Hindlimb muscle (tissue), 1 donor: ENCODE measurements around the gene HOXD11. TPM values are rescaled to one million over a fixed set of nuclear protein-coding genes. Genes with fewer than 3 reads are reported as not detected.

Experiments
- DNase-seq: peaks from one replicate; pipeline ENCODE4 v3.0.0-alpha.2; 2013
- polyA plus RNA-seq: library from polyadenylated mRNA; unstranded; fragments of 120-200 nt; gene quantifications from one replicate; pipeline ENCODE4 v1.2.1, GENCODE V29; 2013; ENCODE audit not compliant: insufficient read length

Gene HOXD11
- not detected for polyA plus RNA-seq

- no peak for DNase-seq
These were observed at the start of gene HOXD11 for GRCh38 chr2:176106581-176107539. Gene HOXD11, plus strand, starts transcription at chr2:176107280. Its CDS starts 76 bp downstream, at chr2:176107356.

DNA sequence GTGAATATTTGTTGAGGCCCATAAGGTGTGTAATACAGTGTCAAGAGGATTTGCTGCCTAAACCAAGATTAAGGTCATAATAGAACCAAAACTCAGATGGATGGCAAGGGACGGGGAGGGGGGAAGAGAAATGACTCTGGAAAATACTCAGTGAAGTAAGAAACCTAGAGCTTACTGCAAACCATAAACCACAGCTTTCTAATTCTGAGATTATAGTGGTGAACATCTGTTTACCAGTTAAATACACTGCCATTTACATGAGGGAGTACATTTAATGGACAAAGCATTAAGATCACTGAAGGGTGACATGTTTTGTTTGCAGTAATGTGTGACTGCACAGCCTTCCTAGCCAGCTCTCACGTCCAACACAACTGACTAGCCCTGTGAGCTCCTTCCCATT, 43.1 kb upstream of the HOXD11 start:
- no peak for DNase-seq

GRCh38 chr2:176066645-176067588, 40.2 kb upstream of the HOXD11 start:
- no peak for DNase-seq

GRCh38 chr2:176067589-176068418, 39.3 kb upstream of the HOXD11 start:
- DNase-seq = no peak

DNA sequence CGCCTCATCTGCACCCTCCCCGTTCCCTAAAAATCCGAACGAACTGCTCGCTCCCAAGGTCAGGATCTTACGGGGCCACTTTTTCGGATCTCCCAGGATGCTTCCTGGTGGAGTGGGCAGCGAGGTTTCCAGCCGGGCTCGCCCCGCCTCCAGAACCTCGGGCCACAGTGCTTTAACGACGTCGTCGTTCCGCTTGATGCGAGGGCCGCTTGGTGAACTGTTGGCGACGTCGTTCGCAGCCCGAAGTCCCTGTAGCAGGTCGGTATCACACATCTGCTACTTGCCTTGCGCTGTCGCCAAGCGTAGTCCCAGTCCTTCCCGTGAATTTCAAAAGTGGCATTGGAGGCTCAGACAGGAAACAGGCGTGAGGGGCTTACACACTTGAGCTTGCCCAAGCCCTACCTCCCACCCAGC, 38.7 kb upstream of the HOXD11 start:
- DNase-seq = no peak

- DNase-seq = no peak
These were observed 35.5 kb upstream of the HOXD11 start for GRCh38 chr2:176071330-176072291.

DNA sequence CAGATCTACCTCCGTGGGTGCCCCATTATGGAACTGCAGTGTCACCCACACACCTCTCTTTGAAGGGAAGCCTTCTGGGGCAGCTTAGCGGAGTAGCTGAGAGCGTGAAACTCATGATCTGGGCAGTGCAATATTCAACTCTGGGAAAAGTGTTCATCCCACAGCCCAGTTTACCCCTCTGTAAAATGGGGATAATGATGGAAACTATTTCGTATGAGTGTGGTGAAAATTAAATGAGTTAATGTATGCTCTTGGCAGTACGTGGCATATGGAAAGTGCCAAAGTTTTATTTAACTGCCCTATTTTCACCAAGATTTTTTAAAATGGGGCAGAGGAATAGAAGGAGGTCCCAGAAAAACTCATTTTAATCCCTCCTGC, 34.8 kb upstream of the HOXD11 start:
- DNase-seq = no peak

DNA sequence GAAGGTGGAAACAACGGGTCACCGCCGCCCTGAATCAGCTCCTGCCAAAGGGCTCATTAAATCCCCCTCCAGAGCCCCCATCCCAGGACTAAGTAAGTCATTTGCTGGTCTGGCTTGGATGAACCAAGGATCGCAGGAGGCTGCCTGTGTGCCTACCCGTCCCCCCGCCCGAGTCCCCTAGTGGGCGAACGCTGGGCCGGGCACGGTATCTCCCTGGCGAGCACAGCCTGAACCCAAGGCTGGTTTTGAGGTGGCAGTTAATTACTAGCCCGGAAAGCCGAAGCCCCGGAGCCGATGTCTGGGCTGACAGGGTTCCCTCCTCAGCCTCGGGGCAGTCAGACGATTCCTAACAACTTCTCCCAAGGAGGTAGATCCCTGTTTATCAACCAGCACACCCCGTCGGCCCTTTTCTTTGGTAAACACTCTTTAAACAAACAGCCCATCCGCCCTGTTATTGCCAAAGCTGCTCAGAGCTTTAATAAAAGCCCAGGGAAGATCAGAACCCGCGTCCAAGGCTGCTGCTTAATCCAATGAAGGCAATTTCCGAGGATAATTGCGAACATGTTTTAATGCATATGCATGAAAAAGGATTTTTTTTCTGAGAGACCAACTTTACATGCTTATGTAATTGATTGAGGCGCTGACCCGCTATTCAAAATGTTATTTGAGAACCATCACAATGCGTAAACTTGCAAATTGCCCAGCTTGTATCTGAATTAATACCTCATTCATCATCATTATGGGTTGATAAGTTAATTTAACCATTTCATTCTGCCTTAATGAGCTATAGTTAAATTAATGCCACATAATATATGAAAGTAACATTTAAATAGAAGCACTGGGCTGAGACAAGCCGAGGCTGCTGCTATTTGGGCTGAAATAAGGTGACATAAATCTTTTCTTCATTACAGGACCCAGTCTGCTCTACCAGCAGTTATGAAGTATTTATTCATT, 33.9 kb upstream of the HOXD11 start:
- no peak for DNase-seq

DNA sequence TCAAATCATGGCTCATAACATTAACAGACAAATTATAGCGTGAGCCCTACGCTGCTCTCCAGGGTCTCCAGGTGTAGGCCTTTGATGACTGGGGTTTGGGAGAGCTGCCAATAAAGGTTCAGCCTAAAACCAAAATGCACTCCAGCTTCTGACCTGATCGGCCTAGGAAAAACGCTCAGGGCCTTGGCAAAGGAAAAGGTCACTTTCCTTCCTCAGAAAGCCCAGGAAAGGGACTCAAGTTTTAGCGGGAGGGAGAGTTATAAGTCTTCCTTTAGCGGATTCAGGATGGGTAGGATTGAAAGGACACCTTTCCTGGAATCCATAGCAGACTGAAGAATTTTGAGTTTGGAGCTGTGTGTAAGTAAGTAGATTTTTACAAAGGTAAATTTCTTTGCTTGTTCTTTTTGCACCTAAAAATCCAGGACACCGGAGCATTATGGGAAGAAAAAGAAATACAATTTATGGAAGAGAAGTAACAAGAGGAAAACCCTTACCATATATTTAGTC, 32.1 kb upstream of the HOXD11 start:
- no peak for DNase-seq

GRCh38 chr2:176075481-176075880, 31.6 kb upstream of the HOXD11 start:
- peak; percentile 43 for DNase-seq

DNA sequence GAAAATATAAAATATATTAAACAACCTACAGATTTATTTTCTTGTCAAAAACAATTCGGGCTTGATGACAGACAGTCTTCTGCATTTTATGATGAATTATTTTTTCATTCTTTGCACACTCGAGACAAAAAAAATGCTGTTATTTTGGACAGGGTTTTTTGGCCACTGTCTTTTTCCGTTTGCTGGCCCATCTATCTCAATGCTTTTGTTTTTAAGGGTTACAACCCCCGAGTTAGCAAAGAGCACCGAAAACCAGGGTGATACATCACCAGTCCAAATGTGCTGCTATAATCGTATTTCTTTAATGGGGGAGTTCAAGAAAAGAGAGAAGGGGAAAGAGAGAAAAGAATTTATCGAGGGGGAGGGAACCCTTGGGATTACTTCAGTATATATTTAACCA, 31.0 kb upstream of the HOXD11 start:
- DNase-seq = no peak

- DNase-seq = no peak
These were observed 30.3 kb upstream of the HOXD11 start for GRCh38 chr2:176076796-176077195.

- DNase-seq = no peak
These were observed 28.4 kb upstream of the HOXD11 start for GRCh38 chr2:176078541-176079284.

- no peak for DNase-seq
These were observed 27.7 kb upstream of the HOXD11 start for GRCh38 chr2:176079285-176079830.

GRCh38 chr2:176079831-176080539, 27.1 kb upstream of the HOXD11 start:
- no peak for DNase-seq

DNA sequence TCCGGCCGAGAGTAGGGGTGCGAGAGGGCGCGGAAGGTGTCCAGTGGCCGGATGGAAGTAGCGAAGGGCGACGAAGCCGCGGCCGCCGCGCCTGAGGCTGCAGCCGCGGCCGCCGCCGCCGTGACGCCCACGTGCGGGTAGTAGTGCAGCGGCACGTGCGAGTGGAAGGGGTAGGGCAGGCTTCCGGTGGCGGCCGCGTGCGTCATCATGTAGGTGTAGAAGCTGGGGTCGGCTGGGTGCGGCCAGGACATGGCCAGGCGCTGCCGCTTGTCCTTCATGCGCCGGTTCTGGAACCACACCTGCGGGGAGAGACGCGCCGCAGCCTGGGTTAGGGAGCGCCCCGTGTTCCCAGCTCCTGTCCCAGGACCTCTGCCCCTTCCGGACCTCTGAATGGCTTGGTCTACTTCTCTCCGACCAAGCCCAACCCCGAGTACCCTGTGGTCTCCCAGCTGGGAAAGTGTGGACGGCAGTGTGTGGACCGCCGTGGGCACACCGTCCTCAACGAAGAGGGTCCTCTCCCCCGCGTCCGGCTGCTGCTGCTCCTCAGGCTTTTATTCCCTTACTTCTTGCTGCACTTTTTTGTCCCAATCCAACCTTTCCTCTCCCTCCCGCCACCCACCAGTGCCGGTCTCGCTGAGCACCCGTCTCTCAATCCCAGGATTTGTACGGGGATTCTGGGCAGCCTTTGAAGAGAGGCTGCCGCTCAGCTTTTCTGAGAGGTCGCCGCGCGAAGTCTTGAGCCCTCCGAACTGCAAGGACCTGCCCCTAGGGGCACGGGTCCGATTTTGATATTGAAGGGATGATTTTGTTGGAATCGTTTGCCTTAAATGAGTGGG, 26.3 kb upstream of the HOXD11 start:
- DNase-seq = no peak

DNA sequence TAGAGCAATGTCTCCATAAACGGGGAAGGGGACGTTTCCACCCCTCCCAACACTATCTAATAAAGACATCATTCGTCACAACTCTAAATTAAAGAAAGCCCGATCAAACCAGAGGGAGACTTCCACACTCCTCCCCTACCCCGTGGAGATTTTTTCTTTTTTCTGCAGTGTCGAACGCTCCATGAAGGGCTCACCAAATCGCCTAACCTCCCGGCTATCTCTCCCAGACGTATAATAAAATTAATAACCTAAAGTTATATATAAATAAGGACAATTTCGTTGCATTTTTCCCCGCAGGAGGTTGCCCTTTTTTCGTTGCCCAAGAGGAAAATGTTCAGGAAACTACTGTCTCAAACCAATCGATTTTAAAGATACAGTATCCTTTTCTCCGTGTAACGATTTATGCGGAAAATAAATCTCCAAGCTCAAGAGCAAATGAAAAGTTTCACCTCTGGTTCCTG, 25.7 kb upstream of the HOXD11 start:
- no peak for DNase-seq
